Neural cell (in vitro differentiated cells): ENCODE measurements around the gene POMP. TPM values are rescaled to one million over a fixed set of nuclear protein-coding genes. Genes with fewer than 3 reads are reported as not detected.

Experiments
- H2AFZ ChIP-seq: fragments of 200-600, 300-800 bp; sonication (generic), shearing (Covaris generic); 2 replicates; pipeline ENCODE4 v1.6.0; 2014; ENCODE audit warnings: low read depth, mild to moderate bottlenecking, antibody characterized with exemption, low read length, moderate library complexity
- H3F3A ChIP-seq: fragments of 200-600 bp; shearing (Covaris generic); 2 replicates; pipeline ENCODE4 v1.6.1; 2016; ENCODE audit warnings: mild to moderate bottlenecking, moderate library complexity, mixed read lengths, antibody characterized with exemption, low read length; ENCODE audit not compliant: insufficient read depth, poor library complexity, severe bottlenecking
- H3K27ac ChIP-seq: fragments of 200-600, 300-800 bp; sonication (generic), shearing (Covaris generic); 2 replicates; pipeline ENCODE4 v1.5.1; 2014; ENCODE audit warnings: mild to moderate bottlenecking, low read length, moderate library complexity
- H3K27me3 ChIP-seq: fragments of 300-800, 200-600 bp; sonication (generic), shearing (Covaris generic); 2 replicates; pipeline ENCODE4 v1.6.0; 2014; ENCODE audit warnings: mild to moderate bottlenecking, low read depth, low read length, moderate library complexity; ENCODE audit not compliant: insufficient read depth
- H3K36me3 ChIP-seq: fragments of 300-800, 200-600 bp; sonication (generic), shearing (Covaris generic); 2 replicates; pipeline ENCODE4 v1.5.1; 2014; ENCODE audit warnings: mild to moderate bottlenecking, antibody characterized with exemption, low read length, moderate library complexity; ENCODE audit not compliant: insufficient read depth
- H3K4me2 ChIP-seq: fragments of 300-800, 200-600 bp; sonication (generic), shearing (Covaris generic); 2 replicates; pipeline ENCODE4 v1.6.0; 2014; ENCODE audit warnings: mild to moderate bottlenecking, low read length
- H3K4me3 ChIP-seq: fragments of 300-800, 200-600 bp; sonication (generic), shearing (Covaris generic); 2 replicates; pipeline ENCODE4 v1.5.1; 2014; ENCODE audit warnings: mild to moderate bottlenecking, low read length, moderate library complexity
- H3K79me2 ChIP-seq: fragments of 200-600 bp; shearing (Covaris generic); replicated peaks from 2 replicates; pipeline ENCODE4 v1.6.0; 2014; ENCODE audit warnings: mild to moderate bottlenecking, low read length, moderate library complexity; ENCODE audit not compliant: insufficient read depth
- H3K9ac ChIP-seq: fragments of 300-800, 200-600 bp; sonication (generic), shearing (Covaris generic); 2 replicates; pipeline ENCODE4 v1.6.1; 2016; ENCODE audit warnings: mild to moderate bottlenecking, low read length, mixed read lengths
- H3K9me2 ChIP-seq: fragments of 200-600 bp; shearing (Covaris generic); 2 replicates; pipeline ENCODE4 v1.6.1; 2016; ENCODE audit warnings: mild to moderate bottlenecking, low read length, mixed read lengths; ENCODE audit not compliant: insufficient read depth
- H3K9me3 ChIP-seq: fragments of 200-600, 300-800 bp; sonication (generic), shearing (Covaris generic); 2 replicates; pipeline ENCODE4 v1.6.1; 2016; ENCODE audit warnings: mild to moderate bottlenecking, mixed run types, low read length, moderate library complexity, mixed read lengths
- H4K20me1 ChIP-seq: fragments of 200-600 bp; shearing (Covaris generic); 2 replicates; pipeline ENCODE4 v1.6.1; 2016; ENCODE audit warnings: mild to moderate bottlenecking, mixed run types; ENCODE audit not compliant: insufficient read depth
- CTCF ChIP-seq: fragments of 450-650 bp; IDR thresholded peaks from 2 replicates; pipeline ENCODE4 v1.5.1; 2014; ENCODE audit warnings: antibody characterized with exemption, mild to moderate bottlenecking, moderate library complexity; ENCODE audit not compliant: poor library complexity, severe bottlenecking
- EP300 ChIP-seq: fragments of 450-650 bp; conservative IDR thresholded peaks from 2 replicates; pipeline ENCODE4 v1.6.1; 2014; ENCODE audit warnings: antibody characterized with exemption, mild to moderate bottlenecking, moderate library complexity; ENCODE audit not compliant: poor library complexity, severe bottlenecking
- EZH2 ChIP-seq: fragments of 200-600, 300-800 bp; shearing (Covaris generic), sonication (generic); IDR thresholded peaks from 2 replicates; pipeline ENCODE4 v1.6.1; 2014; ENCODE audit warnings: antibody characterized with exemption, low read length, borderline replicate concordance, mild to moderate bottlenecking; ENCODE audit not compliant: insufficient read depth, poor library complexity, severe bottlenecking
- MXI1 ChIP-seq: fragments of 450-650 bp; conservative IDR thresholded peaks from 2 replicates; pipeline ENCODE4 v1.6.1; 2014; ENCODE audit warnings: antibody characterized with exemption, mild to moderate bottlenecking; ENCODE audit not compliant: poor library complexity, severe bottlenecking
- POLR2AphosphoS5 ChIP-seq: IDR thresholded peaks from 2 replicates; pipeline ENCODE4 v1.6.1; 2012
- RAD21 ChIP-seq: fragments of 450-650 bp; conservative IDR thresholded peaks from 2 replicates; pipeline ENCODE4 v1.6.1; 2014; ENCODE audit warnings: antibody characterized with exemption, mild to moderate bottlenecking, moderate library complexity
- REST ChIP-seq: IDR thresholded peaks from 2 replicates; pipeline ENCODE4 v1.6.1; 2012; ENCODE audit warnings: borderline replicate concordance
- SMC3 ChIP-seq: fragments of 450-650 bp; conservative IDR thresholded peaks from 2 replicates; pipeline ENCODE4 v1.6.1; 2014; ENCODE audit warnings: antibody characterized with exemption, mild to moderate bottlenecking, moderate library complexity; ENCODE audit not compliant: poor library complexity
- TAF1 ChIP-seq: IDR thresholded peaks from 2 replicates; pipeline ENCODE4 v1.6.1; 2012; ENCODE audit warnings: low read depth
- polyA plus RNA-seq: library from polyadenylated mRNA; depleted of rRNA; stranded (reverse); fragments of >200 nt; gene quantifications from 2 replicates; pipeline ENCODE4 v1.2.3, GENCODE V29; 2014
- small RNA-seq, 3 experiments: library from RNA; depleted of rRNA; stranded (forward); fragments of <200 nt; gene quantifications; one replicate each; pipeline ENCODE3, GENCODE V24; 2012

The POMP gene
- polyA plus RNA-seq, 1 donor from 2014 or later: 167 TPM

- H2AFZ ChIP-seq: no peak overlapping the region
- no peaks in the 10 kb centered on the region for H4K20me1 ChIP-seq
- no peak overlapping the region for H3K27ac ChIP-seq
- H3K79me2 ChIP-seq: no peaks in the 10 kb centered on the region
- no peaks in the 10 kb centered on the region for H3K36me3 ChIP-seq
- H3K4me3 ChIP-seq: no peak overlapping the region
- H3K27me3 ChIP-seq: no peaks in the 10 kb centered on the region
- TF ChIP-seq MXI1: no peak
- TF ChIP-seq CTCF: no peak
- TF ChIP-seq POLR2AphosphoS5: no peak
- no peak for TF ChIP-seq EP300
- TF ChIP-seq TAF1: no peak
- TF ChIP-seq REST: no peak
- no peak for TF ChIP-seq EZH2
- no peak for TF ChIP-seq RAD21
- no peak for TF ChIP-seq SMC3
- H3K9me3 ChIP-seq: no peaks in the 10 kb centered on the region
- no peak overlapping the region for H3K4me2 ChIP-seq
- H3K9me2 ChIP-seq: no peaks in the 10 kb centered on the region
- no peak overlapping the region for H3K9ac ChIP-seq
- H3F3A ChIP-seq: no peaks in the 10 kb centered on the region
Observed at GRCh38 chr13:28725046-28725610, 66.2 kb downstream of the POMP start.

Small RNAs within 50 kb of the gene (small RNA-seq; reads per million reads assigned to genes)
- gene RF00019 (0 to 1.2 (median 0) reads per million in 3 experiments), gene RNU6-53P (0 reads per million in 3 experiments)

Other genes starting within 250 kb of the POMP start
- not detected in 2 replicates for gene FLT1, start 164.0 kb upstream of the POMP start, polyA plus RNA-seq
- gene SLC46A3, start 59.8 kb downstream of the POMP start, polyA plus RNA-seq: 6.5 and 7.4 TPM in 2 replicates
- gene MTUS2, start 161.2 kb downstream of the POMP start, polyA plus RNA-seq: 4.4 and 8.4 TPM in 2 replicates